ENCODE data around the gene OR7C1.
"Not testable (repeated sequence)": the region's sequence is repeated elsewhere in the genome, so short reads cannot be mapped to it uniquely, and the experiment has no call there.

Gene OR7C1

DNA sequence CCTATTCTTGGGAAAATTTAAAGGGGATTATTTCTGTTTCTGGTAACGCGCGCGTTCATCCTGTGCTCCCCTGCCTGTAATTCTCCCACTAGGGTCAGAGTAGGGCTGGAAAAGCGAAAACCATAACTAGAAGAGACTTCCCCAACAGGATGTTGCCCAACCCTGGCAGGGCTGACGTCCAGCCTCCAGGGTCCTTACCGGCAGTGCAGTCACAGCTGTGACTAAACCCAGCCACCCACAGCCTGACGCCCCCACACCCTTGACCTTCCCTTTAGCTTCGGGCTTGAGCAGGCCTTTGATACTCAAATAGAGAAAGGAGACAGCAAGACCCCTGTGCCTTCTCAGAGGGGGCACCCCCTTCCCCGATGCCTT is 50.3 kb downstream of the OR7C1 start:
- peak; percentile 15 for DNase-seq (ENCODE audit: low spot score)

DNA sequence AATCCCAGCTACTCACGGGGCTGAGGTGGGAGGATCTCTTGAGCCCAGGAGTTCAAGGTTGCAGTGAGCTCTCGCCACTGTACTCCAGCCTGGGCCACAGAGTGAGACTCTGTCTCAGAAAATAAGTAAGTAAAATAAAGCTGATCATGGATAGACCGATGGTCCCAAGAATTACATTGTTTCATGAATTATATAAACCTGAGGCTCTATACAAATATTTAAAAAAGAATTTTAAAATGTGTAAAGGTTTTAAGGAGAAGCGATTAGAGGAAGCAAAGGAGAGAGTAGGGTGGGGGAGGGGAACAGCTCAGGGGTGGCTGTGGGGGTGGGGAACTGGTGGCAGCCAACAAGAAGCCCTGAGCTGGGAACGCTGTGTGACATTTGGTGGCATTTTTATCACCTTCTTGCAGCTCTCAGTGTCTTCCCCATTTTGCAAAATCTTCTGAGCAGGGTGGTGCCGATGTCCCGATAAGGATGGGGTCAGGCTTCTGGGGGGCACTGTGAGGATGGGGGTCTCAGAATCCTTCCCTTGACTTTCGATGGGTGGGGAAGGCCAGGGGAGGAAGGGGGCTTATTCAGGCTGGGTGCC is 51.5 kb downstream of the OR7C1 start:
- DNase-seq (ENCODE audit: low spot score), result not testable (repeated sequence)

DNA sequence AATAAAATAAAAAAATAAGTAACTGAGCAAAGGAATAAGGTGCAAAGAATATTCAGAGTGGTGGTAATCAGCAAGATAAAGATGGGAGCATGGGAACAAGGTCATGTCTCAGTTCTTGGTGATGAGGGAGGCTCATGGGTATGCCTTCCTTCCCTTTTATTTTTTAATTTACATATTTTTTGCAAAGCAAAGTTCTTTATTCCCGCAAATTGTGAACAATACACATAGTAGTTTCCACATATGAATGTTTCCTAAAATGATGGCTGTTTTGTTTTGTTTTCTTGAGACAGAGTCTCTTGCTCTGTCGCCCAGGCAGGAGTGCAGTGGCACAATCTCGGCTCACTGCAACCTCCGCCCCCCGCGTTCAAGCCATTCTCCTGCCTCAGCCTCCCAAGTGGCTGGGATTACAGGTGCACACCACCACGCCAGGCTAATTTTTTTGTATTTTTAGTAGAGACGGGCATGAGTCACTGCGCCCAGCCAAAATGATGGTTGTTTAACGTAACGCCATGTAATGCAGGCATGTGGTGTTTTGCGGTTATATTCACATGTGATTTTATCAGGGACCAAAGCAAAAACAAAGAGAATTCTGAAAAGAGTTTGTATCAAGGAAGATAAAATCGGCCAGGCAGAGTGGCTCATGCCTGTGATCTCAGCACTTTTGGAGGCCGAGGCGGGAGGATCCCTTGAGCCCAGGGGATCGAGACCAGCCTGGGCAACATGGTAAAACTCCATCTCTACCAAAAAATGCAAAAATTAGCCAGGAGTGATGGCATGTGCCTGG is 52.2 kb downstream of the OR7C1 start:
- no peak for DNase-seq (ENCODE audit: low spot score)

DNA sequence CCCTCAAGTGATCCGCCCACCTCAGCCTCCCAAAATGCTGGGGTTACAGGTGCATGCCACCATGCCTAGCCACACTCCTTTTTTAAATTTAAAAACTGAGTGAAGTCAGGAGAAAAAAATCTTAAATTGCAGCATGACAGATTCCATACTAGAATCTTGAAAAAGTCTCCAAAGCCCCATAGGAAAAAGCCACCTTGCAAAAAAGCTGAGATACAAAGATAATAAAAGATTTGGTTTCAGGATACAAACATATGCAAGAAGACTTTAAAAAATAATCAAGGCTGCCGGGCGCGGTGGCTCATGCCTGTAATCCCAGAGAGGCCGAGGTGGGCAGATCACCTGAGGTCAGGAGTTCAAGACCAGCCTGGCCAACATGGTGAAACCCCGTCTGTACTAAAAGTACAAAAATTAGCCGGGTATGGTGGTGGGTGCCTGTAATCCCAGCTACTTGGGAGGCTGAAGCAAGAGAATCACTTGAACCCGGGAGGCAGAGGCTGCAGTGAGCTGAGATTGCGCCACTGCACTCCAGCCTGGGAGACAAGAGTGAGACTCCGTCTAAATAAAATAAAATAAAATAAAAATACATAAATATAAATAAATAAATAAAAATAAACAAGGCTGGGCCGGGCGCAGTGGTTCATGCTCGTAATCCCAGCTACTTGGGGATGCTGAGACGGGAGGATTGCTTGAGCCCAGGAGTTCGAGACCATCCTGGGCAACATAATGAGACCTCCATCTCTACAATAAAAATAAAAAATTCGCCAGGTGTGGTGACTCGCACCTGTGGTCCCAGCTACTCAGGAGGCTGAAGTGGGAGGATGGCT is 53.1 kb downstream of the OR7C1 start:
- not testable (repeated sequence) for DNase-seq (ENCODE audit: low spot score)

DNA sequence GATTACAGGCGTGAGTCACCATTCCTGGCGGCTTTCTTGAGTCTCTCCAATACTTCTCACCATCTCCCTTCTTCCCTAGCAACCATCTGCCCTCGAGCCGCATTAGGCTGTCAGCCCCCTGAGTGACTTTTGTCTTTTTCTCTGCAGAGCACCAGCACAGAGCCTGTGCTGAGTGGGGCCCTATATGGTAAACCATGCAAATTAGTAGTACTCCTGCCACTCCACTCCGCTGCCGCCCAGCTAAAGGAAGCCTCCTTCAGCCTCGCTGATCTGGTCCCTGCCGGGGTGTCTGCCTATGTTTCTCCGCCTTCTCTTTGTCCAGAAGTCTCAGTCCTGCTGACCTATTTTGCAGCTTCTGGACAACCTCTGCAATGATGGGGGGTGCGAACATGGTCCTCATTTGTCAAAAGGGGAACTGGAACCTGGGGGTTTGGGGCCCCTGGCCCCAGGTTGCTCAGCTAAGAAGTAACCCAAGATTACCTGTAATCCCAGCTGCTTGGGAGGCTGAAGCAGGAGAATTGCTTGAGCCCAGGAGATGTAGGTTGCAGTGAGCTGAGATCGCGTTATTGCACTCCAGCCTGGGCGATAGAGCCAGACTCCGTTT is 54.3 kb downstream of the OR7C1 start:
- DNase-seq (ENCODE audit: low spot score), result not testable (repeated sequence)

DNA sequence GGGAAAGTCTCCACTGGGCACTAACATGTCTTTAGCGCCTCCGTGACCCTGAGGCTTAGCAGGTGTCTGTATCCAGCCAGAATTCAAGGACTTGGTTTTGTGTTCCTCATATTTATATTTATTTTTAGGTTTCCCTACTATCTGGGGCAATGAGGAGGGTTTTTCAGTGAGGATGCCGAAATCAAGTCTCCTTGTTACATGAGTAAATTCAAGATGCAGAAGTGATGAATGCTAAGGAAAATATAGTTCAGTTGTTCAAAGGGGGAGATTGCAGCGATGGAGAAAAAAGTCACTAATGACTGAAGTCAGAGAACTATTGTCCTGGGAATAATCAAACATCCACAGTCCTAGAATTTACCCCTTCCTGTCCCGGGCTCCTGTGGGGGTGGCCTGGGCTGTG is 55.8 kb downstream of the OR7C1 start:
- no peak for DNase-seq (ENCODE audit: low spot score)

DNA sequence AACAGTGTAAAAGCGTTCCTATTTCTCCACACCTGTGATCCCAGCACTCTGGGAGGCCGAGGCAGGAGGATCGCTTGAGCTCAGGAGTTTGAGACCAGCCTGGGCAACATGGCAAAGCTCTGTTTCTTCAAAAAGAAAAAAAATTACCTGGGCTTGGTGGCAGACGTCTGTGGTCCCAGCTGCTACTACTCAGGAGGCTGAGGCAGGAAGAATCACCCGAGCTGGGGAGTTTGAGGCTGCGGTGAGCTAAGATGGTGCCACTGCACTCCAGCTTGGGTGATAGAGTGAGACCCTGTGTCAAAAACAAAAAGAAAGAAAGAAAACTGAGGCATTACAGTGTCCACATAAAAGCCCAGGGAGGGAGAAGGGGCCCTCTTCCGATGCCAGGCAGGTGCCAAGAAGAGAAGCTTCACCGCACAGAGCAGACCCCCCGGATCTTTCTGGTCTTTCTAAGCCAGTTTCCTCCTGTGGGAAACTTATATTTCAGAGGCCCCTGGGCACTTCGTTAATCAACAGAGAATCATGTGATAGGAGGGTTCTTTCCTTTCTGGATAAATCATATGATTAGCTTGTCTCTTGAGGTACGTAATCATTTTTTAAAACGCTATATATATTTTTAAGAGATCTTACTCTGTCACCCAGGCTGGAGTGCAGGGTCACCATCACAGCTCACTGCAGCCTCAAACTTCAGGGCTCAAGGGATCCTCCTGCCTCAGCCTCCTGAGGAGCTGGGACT is 56.7 kb downstream of the OR7C1 start, which contains the start of gene ADGRE2:
Gene ADGRE2 (minus strand): TSS at position 451 of the 736 bp plus-strand sequence. CDS start 1,804 bp downstream, outside the sequence.
- not testable (repeated sequence) for DNase-seq (ENCODE audit: low spot score)

DNA sequence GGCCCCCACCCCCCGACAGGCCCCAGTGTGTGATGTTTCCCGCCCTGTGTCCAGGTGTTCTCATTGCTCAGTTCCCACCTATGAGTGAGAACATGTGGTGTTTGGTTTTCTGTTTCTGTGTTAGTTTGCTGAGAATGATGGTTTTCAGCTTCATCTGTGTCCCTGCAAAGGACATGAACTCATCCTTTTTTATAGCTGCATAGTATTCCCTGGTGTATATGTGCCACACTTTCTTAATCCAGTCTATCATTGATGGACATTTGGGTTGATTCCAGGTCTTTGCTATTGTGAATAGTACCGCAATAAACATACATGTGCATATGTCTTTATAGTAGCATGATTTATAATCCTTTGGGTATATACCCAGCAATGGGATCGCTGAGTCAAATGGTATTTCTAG is 57.3 kb downstream of the OR7C1 start:
- not testable (repeated sequence) for DNase-seq (ENCODE audit: low spot score)

DNA sequence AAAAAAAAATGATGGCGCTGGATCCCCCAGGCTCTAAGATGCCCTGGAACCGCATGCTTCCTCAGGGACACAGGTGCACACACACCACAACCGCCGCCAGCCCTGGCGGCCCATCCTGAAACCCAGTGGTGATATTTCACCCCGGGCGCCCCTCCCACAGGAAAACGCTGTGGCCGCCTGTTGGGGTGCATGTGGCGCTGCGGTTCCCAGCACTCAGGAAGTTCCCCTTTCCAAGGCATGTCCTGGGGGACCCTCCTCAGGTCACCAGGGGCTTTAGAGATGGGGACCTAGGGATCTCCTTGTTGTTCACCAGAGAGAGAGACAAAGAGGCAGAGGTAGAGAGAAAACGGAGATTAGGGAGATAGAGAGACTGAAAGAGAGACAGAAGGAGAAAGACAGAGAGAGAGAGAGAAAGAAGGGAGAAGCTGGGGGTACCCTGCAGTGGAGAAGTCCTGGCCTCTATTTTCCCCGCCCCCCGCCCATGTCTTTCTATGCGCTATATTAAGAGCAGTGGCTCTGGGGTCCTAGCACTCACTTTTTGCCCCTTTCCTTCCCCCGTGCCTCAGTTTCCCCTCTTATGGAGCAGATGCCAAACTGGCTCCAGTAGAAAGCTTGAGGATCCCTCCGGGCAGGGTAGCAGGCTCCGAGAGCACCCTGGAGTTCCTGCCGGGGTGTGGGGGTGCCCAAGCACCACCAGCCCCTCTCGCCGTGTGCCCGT is 59.0 kb downstream of the OR7C1 start:
- no peak for DNase-seq (ENCODE audit: low spot score)

DNA sequence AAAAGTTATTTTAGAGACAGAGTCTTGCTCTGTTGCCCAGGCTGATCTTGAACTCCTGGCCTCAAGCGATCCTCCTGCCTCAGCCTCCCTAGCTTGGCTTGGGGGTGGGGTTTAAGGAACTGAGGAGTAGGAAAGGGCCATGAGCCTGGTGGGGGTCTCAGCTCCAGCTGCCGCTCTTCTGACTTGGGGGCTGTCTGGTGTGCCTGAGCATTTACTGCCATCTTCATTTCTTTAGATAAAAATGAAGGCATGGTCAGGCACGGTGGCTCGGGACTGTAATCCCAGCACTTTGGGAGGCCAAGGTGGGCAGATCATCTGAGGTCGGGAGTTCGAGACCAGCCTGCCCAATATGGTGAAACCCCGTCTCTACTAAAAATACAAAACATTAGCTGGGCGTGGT is 59.7 kb downstream of the OR7C1 start:
- DNase-seq (ENCODE audit: low spot score), result not testable (repeated sequence)

DNA sequence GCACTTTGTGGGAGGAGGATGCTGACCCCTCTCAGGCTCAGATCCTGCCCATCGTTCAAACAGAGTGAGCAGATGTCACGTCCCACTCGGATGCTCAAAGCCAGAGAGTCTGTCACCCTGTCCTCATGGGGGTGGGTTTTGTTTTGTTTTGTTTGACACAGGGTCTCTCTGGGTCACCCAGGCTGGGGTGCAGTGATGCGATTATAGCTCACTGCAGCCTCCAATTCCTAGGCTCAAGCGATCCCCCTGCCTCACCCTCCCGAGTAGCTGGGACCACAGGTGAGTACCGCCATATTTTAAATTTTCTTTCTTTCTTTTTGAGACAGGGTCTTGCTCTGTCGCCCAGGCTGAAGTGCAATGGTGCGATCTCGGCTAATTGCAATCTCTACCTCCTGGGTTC is 60.6 kb downstream of the OR7C1 start:
- DNase-seq (ENCODE audit: low spot score), result no peak

DNA sequence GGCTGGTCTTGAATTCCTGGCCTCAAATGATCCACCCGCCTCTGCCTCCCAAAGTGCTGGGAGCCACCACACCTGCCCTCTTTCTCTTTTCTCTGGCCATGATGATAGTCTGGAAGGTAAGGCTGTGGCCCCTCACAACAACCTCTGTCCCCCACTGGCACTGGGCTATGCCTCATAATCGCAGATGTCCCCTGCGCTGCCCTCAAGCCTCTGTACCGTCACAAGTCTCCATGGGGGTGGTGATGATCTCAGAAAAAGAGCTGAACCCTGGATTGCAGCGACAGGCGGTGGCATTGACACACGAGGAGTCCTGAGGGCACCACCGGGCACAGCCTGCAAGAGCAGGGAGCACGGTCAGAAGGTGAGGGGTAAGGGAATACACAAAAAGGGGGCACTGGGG is 61.3 kb downstream of the OR7C1 start:
- not testable (repeated sequence) for DNase-seq (ENCODE audit: low spot score)

DNA sequence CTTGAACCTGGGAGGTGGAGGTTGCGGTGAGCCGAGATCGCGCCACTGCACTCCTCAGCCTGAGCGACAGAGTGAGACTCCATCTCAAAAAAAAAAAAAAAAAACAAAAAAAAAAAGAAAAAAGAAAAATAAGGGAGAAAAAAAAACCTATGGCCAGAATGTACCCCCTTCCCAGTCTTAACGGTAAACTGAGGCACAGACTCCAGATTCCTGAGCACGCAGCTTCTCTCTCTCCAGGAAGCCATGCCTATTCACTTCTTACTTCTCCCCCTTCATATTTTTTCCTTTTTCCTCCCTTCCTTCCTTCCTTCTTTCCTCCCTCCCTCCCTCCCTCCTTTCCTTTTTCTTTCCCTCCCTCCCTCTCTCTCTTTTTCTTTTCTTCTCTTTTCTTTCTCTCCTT is 62.0 kb downstream of the OR7C1 start:
- no peak for DNase-seq (ENCODE audit: low spot score)

DNA sequence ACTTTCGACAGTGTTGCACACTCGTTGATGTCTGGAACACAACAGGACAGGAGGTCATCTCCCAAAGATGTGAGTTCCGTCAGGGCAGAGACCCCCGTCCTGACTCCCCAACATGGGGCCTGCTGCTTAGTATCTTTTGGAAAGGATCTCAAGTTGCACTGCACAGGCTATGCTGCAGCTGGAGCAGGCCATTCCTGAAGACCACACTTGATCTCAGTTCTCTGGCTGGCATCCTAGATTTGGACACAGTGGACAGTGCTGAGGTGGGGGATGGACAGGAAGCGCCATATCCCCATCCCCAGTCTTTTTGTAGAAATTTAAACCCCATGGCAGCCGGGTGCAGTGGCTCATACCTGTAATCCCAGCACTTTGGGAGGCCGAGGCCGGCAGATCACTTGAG is 62.5 kb downstream of the OR7C1 start:
- DNase-seq (ENCODE audit: low spot score), result no peak

DNA sequence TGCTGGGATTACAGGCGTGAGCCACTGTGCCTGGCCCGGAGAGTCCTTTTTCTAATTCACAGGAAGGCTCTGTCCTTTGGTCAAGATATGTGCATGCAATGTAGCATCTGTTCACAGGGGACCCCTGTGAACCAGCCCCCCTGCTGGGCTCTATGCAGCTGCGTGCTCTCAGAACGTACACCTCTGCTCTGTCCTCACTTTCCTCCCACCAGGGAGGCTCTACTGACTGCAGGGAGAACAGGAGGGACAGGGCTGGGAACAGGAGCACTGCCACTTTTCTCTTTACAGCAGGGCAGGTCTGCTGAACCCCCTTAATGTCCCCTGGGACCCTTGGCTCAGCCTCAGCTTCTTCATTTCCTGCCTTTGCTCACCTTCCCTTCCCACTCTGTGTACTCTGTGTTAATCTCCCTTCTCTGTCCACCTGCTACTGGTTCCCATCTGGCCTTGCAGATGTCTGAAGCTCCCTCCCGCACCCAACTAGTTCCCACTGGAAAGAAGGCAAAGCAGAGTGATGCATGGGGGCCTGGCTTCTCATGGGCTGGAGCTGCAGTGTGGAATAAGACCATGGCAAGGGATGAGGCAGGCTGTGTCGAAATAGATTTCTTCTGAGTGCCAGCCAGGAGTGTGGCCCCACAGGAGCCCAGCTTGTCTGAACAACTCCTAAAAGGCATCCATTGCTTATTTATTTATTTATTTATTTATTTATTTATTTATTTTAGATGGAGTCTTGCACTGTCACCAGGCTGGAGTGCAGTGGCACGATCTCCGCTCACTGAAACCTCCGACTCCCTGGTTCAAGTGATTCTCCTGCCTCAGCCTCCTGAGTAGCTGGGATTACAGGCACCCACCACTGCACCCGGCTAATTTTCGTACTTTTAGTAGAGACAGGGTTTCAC is 63.8 kb downstream of the OR7C1 start:
- DNase-seq (ENCODE audit: low spot score), result no peak

DNA sequence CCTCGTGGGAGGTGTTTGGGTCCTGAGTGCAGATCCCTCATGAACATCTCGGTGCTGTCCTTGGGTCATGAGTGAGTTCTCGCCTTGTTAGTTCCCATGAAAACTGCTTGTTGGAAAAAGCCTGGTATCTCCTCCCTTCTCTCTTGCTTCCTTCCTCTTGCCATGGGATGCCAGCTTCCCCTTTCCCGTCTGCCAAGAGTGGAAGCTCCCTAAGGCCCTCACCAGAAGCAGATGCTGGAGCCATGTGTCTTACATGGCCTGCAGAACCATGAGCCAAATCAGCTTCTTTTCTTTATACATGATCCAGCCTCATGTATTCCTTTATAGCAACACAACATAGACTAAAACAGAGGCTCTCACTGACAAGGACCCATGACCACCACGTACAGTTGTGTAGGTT is 64.8 kb downstream of the OR7C1 start:
- no peak for DNase-seq (ENCODE audit: low spot score)

DNA sequence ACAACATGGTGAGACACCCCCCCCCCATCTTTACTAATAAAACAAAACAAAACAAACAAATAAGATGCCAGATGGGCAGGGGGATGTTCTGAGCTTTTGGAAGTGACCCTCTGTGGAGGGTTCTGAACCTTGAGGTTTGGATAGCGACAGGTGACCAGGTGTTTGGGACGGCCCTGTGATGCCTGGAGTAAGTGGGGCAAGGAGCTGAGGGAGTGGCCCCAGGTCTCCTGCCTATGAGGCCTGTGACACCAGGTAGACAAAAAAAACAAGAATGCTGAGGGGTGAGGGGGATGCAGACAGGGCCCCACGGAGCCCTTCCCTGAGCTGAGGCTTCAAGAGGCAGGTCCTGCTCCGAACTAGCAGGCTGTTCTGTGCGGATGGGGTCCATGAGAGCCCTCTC is 65.8 kb downstream of the OR7C1 start:
- no peak for DNase-seq (ENCODE audit: low spot score)

DNA sequence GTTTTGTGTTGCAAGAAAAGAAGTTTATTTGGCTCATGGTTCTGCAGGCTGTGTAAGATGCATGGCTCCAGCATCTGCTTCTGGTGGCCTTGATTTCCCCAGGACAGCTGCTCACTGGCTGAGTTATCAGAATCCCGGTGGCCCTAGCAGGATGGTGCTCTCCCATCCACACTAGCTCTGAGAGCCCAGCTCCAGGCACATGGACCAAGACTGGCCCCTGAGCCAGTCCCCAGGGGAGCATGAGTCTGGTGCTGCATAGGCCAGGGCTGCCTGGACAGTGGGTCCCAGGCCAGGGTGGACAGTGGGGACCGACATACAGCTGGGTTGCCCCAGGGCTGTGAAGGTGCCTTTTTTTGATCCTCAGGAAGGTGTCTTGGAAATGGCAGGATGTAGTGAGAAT is 67.0 kb downstream of the OR7C1 start:
- DNase-seq (ENCODE audit: low spot score), result no peak

DNA sequence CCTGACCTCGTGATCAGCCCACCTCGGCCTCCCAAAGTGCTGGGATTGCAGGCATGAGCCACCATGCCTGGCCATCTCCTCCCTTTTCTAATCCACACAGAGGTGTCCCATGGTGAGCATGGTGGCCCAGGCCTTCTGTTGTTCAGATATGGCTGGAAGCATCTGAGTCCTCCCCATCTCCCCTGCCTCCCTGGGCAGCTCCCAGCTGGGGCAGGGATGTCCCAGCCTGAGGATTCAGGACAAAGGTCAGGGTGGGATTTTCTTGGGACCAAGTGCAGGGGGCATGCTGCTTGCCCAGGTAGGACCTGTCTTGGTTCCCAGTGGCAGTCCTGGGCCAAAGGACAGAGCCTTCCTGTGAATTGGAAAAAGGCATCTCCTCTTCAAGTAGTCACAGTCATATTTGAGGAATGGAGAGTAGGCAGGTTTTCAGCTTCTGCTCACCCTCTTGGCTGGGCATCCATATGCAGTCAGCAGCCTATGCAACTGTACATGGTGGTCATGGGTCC is 67.5 kb downstream of the OR7C1 start:
- DNase-seq (ENCODE audit: low spot score), result no peak

DNA sequence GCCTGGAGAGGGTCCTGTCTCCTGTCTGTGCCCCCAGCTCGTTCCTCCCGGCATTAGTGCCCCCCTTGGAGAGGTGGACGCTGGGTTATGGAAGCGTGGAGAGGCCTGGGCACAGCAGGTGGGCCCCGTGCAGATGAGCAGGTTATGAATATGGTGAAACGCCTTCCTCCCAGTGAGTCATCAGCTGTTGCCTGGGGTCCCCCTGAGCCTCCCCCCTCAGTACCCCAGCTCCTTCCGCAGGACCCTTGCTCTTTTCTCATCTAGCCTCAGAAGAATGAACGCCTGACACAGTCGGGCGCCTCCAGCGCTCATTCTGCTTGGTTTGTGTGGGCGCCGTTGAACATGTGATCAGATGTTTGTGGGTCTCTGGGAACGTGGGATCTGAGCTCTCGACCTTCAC is 69.1 kb downstream of the OR7C1 start:
- not testable (repeated sequence) for DNase-seq (ENCODE audit: low spot score)

Data from activated CD4-positive, alpha-beta T cell treated with anti-CD3 and anti-CD28 coated beads, Interleukin-2, Interleukin-4, amounts not matched to agents 100 ng/mL and 50 ng/mL, durations not matched to agents 16 hours and 8 hours (primary cell).